ENCODE data around the gene PAQR3.
"Not testable (repeated sequence)": the region's sequence is repeated elsewhere in the genome, so short reads cannot be mapped to it uniquely, and the experiment has no call there.

The PAQR3 gene

GRCh38 chr4:78926826-78927225, 12.4 kb downstream of the PAQR3 start:
- no peak for DNase-seq

DNA sequence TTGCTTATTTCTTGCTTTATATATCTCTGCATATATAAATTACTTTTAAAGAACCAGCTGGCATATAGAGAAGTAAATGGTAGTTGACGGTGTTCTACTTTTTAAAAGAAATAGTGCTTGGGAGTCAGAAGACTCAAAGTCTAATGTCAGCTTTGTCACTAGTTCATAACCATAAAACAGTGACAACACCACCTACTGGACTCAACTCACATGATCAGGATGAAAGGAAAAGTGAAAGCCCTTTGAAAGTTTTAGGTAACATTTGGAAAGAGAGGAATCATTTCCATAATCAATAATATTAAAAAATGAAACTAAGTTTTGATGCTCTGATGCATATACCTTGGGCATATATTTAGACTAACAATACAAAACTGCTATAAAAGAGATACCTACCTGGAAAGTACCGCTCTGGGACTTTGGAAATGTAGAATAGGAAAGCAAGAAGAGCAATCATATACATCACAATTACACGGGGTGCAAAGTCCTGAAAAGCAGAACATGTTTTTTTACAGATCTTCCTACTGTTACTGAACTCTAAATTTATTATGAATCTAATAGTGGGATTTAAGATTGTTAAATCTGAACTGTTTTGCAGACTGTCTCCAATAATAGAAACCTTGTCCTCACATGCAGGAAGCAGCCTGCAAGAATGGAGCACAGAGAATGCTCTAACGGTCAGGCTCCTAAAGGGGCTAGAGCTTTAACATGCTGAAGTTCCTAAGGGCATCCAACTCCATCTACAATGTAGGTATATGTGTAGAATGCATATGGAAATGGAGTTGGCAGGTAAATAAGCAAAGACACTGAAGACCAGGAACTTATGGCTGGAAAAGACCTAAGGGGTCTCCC, 15.6 kb downstream of the PAQR3 start:
- DNase-seq, result no peak

DNA sequence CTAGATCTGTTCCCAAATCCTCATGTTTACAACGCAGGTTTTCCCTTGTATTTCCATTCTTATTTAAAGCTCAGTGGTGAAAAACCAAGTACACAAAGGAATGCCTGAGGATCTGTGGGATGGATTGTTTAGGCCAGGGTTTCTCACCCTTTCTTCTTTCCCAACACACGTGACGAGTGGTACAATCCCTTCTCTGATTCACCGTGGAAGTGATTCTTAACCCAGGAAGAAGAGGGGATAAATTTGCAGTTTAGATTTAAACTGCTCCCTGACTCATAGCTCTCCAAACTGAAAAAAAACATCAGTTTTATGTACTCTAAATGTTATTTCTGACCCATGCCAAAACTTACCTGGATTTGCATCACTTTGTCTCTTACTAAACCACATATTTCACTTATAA, 17.0 kb downstream of the PAQR3 start:
- no peak for DNase-seq

GRCh38 chr4:78910612-78911011, 28.6 kb downstream of the PAQR3 start:
- DNase-seq, result no peak

GRCh38 chr4:78908974-78909373, 30.3 kb downstream of the PAQR3 start:
- not testable (repeated sequence) for DNase-seq

- no peak for DNase-seq
These were observed 31.6 kb downstream of the PAQR3 start for GRCh38 chr4:78907638-78908037.

DNA sequence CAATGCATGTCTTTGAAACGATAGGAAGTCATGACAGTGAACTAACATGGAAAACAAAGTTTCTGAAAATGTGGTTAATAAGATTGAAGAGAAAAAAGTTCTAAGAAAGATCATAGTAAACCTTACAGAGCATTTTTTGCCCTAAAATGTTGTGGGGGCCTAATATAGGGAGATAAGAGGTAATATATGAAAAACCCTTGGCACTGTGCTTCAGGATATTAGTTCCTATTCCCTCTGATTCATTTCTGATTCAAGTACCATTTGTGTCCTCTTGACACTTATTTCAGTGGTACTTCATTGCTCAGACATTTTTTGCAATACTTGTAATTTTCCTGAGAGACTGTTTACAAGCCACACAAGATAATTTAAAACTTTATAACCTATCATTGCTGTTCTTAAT, 35.1 kb downstream of the PAQR3 start:
- DNase-seq, result no peak

DNA sequence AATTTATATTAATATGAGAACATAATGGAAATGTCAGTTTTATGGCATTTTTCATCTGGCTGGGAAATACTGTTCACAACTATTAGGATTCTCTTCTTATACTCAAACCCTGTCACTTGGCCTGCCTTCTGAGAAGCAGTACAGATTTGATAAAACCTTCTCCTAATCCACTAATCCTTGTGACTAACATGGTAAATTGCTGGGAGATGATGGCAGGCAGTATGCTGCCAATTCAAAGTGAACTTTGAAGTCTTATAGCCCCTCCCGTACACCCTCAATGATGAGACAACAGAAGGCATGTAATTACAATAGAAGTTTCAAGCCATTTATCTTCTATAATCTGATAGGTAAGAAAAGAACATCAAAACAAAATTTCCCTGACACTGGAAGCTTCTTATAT, 36.9 kb downstream of the PAQR3 start:
- no peak for DNase-seq

DNA sequence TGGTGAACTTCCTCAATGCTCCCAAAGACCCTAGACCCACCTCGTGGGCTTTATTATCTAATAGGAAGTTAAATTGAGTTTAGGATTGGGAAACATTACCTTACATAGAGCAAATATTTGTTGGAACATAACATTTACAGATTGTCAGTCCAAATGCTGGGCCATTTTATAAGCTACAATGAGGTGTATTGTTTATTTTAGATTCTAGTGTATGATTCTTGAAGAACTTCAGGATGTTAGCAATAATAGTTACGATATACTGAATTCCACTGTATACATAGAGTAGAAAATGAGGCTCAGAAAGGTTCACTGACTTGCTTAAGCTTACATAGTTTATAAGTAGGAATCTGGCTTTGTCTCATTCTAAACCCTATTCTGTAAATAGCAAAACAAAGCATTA, 37.4 kb downstream of the PAQR3 start:
- no peak for DNase-seq

- no peak for DNase-seq
These were observed 39.9 kb downstream of the PAQR3 start for GRCh38 chr4:78899302-78899701.

DNA sequence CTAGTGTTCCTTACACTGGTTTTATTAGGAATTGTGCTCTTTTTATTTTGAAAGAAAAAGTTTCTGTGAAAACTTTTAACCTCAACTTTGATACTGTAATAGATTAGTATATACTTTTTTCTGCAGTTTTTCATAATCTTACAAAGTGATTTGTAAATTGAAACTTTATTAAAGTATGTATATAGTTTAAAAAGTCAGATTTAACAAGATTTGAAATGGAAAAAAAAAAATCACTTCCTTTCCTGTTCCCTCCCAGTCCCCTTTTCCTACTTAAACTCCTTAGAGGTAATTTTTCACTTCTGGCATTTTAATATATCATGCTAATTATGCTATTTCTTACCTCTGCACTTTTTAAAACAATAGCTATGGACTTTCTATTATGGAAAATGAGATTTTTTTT, 49.3 kb downstream of the PAQR3 start:
- no peak for DNase-seq

- DNase-seq, result no peak
These were observed 53.6 kb downstream of the PAQR3 start for GRCh38 chr4:78885598-78885997.

DNA sequence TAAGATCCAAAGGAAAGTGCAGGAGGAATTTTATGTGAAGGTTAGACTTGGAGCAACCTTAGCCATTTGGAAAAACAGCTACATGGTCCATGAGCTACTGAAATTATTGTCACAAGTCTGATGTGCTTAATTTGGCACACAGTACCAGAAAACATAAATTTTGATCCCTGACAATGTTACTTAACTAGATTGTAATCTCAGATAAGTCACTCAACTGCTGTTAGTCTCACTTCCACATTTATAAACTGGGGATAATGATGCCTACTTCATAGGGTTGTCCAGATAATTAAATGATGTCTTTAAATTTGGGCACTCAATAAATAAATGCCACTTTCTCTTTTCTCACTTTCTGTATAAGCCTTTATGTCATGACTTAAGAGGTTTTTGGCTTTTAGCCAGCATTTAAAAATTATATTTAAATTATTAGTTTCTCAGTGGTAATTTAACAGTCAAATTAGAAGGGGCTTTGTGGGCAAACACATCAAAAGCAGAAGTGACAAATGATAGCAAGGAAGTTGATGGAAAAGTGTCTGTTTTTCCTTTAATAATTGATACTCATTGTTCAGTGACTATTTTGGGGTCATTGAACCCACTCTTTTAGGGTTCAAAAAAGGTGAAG, 58.3 kb downstream of the PAQR3 start:
- DNase-seq, result no peak

DNA sequence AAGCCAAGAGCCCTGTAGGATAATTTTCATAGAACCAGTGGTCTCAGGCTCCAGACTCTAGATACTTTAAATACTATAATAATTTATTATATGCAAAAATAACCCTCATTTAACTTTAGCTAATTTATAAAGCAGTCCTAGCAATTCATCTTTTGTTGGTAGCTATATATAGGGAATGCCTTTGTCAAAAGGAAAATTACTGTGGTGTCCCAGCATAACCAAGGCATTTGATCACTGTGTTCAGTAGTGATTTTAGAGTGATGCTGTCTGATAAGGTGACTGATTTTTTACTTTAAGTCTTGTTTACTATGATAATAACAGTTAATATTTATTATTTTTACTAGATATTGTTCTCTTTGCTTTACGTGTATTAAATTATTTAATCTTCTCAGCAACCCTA, 61.2 kb downstream of the PAQR3 start:
- DNase-seq, result no peak

GRCh38 chr4:78876568-78877320, 62.5 kb downstream of the PAQR3 start:
- DNase-seq, result no peak

DNA sequence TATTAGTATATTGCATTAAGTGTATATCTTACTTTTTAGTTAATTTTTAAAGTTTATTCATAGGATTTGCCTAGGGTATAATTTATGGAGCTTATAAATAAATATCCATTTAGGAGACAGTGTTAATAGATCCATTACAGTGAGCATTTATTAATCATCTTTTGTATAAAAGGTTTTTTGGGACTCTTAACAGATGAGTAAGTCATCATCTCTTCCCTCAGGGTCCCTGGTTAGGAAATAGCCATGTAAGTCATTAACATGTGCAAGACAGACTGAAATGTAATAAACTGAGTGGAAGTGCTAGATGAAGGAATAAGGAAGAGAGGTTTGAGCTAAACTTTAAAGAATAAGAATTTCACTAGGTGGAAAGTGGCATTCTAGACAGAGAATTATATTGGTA, 69.2 kb downstream of the PAQR3 start:
- DNase-seq, result no peak

- not testable (repeated sequence) for DNase-seq
These were observed 70.5 kb downstream of the PAQR3 start for GRCh38 chr4:78868712-78869111.

- no peak for DNase-seq
These were observed 73.8 kb downstream of the PAQR3 start for GRCh38 chr4:78865451-78865850.

DNA sequence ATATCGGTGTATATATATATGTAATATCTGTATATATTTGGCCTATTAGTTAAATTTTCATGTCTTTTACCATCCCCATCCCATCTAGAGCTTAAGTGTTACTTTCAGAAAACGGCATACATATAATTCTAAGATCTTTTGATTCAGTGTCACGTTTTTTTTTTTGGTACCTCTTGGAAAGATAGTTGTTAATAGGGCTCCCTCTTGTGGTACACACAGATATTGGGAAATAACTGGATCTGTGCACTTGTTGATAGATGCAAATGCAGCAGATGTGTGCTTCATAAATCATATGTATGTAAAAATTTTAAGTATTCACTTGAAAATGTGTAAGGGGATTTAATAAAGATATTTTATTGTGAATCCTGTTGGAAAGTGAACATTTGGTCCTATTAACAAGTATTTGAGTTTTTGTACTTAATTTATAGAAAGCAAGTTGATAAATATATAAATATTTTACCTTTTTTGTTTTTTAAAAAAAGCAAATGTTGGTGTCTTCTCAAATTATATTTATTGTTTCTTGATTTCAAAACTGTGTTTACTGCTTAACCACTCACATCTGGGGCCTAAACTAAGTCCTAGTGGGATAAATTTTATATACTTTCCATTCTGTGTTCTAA, 74.7 kb downstream of the PAQR3 start:
- DNase-seq, result no peak

DNA sequence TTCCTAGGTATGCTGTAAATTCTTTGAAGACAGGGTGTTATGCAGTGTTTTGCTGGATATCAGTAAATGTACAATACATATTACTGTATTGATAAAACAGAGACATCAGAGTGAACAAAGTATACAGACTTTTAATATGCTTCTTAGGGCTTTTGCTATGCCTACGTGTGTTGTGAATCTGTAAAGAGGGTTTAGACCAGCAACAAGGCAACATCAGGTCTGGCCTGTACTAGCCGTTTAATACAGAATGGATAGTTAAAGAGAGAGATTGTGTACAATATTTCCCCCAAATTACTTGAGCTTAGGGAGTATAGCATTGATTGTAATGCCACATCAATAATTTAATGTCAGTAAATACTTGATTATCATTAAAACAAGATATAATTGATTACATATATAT, 75.2 kb downstream of the PAQR3 start:
- DNase-seq, result no peak

DNA sequence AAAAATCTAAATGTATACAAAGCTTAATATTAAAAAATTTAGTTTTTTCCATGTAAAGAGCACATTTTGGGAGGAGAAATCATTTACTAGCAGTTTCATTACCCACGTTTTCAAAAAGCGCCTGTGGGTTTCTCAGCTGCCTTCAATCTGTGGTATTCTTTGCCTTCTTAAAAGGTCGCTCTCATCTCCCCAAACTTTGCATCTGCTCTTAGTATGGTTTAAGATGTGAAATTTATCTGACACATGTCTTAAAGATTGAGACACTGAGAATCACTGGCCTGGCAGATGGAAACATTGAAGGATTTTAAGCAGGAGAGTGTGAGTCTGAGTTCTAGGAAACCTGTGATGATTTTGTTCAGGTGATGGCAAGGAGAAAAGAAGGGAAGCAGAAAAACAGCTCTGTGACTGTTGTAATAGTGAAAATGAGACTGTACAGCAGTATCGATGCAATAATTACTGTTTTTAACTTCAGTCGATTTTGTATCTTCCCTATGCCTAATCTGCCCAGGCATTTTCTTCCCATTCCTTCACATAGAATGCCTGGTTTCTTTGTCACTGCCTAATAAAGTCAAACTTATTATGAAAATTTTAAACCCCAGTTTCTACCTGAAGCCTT, 75.9 kb downstream of the PAQR3 start:
- no peak for DNase-seq

GRCh38 chr4:78862314-78862737, 76.9 kb downstream of the PAQR3 start:
- no peak for DNase-seq
